Glutamatergic neuron (in vitro differentiated cells): ENCODE results near the gene KL. TPM values are rescaled to one million over a fixed set of nuclear protein-coding genes. Genes with fewer than 3 reads are reported as not detected.

Experiments used
- DNase-seq: peaks from one replicate; pipeline ENCODE4 v3.0.0; 2022
- H3K27ac Mint-ChIP-seq: one replicate; pipeline ENCODE4 v1.8.0; 2020; ENCODE audit warnings: mild to moderate bottlenecking, mixed read lengths, inconsistent platforms; ENCODE audit not compliant: unreplicated experiment
- H3K27me3 Mint-ChIP-seq: one replicate; pipeline ENCODE4 v1.8.0; 2020; ENCODE audit warnings: mild to moderate bottlenecking, moderate library complexity, mixed read lengths, inconsistent platforms; ENCODE audit not compliant: unreplicated experiment
- H3K36me3 Mint-ChIP-seq: one replicate; pipeline ENCODE4 v1.8.0; 2020; ENCODE audit warnings: mild to moderate bottlenecking, mixed read lengths, inconsistent platforms; ENCODE audit not compliant: unreplicated experiment
- H3K4me1 Mint-ChIP-seq: one replicate; pipeline ENCODE4 v1.8.0; 2020; ENCODE audit warnings: mild to moderate bottlenecking, low read depth, mixed read lengths, inconsistent platforms; ENCODE audit not compliant: unreplicated experiment
- H3K4me3 Mint-ChIP-seq: one replicate; pipeline ENCODE4 v1.8.0; 2020; ENCODE audit warnings: mild to moderate bottlenecking, mixed read lengths, inconsistent platforms; ENCODE audit not compliant: unreplicated experiment
- H3K9me3 Mint-ChIP-seq: one replicate; pipeline ENCODE4 v1.8.0; 2020; ENCODE audit warnings: mild to moderate bottlenecking, moderate library complexity, mixed read lengths, inconsistent platforms; ENCODE audit not compliant: unreplicated experiment
- CTCF ChIP-seq: fragments of 200-600 bp; sonication (generic); IDR thresholded peaks from one replicate; pipeline ENCODE4 v1.5.0; 2021; ENCODE audit not compliant: partially characterized antibody, unreplicated experiment
- total RNA-seq: library from RNA; stranded (reverse); fragmentation: NEBNext Ultra II Directional; extraction: Animal tissue kit (Norgen Biotek cat#: 25700); gene quantifications from one replicate; pipeline ENCODE4 v1.2.1, GENCODE V29; 2021; ENCODE audit not compliant: unreplicated experiment

KL gene
- total RNA-seq, 1 donor from 2014 or later, result not detected

- no peak overlapping the region for H3K27ac Mint-ChIP-seq
- no peaks in the 10 kb centered on the region for H3K36me3 Mint-ChIP-seq
- no peak for TF ChIP-seq CTCF
- no peak overlapping the region for H3K4me3 Mint-ChIP-seq
- no peaks in the 10 kb centered on the region for H3K9me3 Mint-ChIP-seq
- H3K4me1 Mint-ChIP-seq, result no peaks in the 10 kb centered on the region
- DNase-seq, result no peak
- no peaks in the 10 kb centered on the region for H3K27me3 Mint-ChIP-seq
Observed at GRCh38 chr13:32984857-32985626, 31.2 kb upstream of the KL start.

GRCh38 chr13:32986552-32986951 lies 29.7 kb upstream of the KL start:
- no peak for DNase-seq
- H3K4me1 Mint-ChIP-seq, result peaks cover 7% of the 10 kb centered on the region
- no peak overlapping the region for H3K27ac Mint-ChIP-seq
- H3K27me3 Mint-ChIP-seq, result no peaks in the 10 kb centered on the region
- no peaks in the 10 kb centered on the region for H3K9me3 Mint-ChIP-seq
- H3K36me3 Mint-ChIP-seq, result no peaks in the 10 kb centered on the region
- no peak overlapping the region for H3K4me3 Mint-ChIP-seq
- no peak for TF ChIP-seq CTCF

GRCh38 chr13:32987462-32987861 lies 28.8 kb upstream of the KL start:
- Mint-ChIP-seq H3K4me3 (no peak overlapping the region), H3K9me3 (no peaks in the 10 kb centered on the region), H3K4me1 (peaks cover 7% of the 10 kb centered on the region), H3K27ac (no peak overlapping the region), H3K36me3 (no peaks in the 10 kb centered on the region), H3K27me3 (no peaks in the 10 kb centered on the region)
- TF ChIP-seq CTCF, result no peak
- DNase-seq, result no peak

GRCh38 chr13:32988608-32989289 lies 27.5 kb upstream of the KL start:
- Mint-ChIP-seq H3K36me3 (no peaks in the 10 kb centered on the region), H3K27me3 (no peaks in the 10 kb centered on the region), H3K4me3 (no peak overlapping the region), H3K9me3 (no peaks in the 10 kb centered on the region), H3K27ac (no peak overlapping the region), H3K4me1 (peaks cover 7% of the 10 kb centered on the region)
- DNase-seq, result no peak
- no peak for TF ChIP-seq CTCF

GRCh38 chr13:32989290-32989667 lies 26.9 kb upstream of the KL start:
- no peak for DNase-seq
- H3K27me3 Mint-ChIP-seq, result no peaks in the 10 kb centered on the region
- peaks cover 7% of the 10 kb centered on the region for H3K4me1 Mint-ChIP-seq
- no peak for TF ChIP-seq CTCF
- H3K4me3 Mint-ChIP-seq, result no peak overlapping the region
- H3K27ac Mint-ChIP-seq, result no peak overlapping the region
- H3K9me3 Mint-ChIP-seq, result no peaks in the 10 kb centered on the region
- H3K36me3 Mint-ChIP-seq, result no peaks in the 10 kb centered on the region
